H1 (cell line): Measurements from ENCODE around the gene ADM. TPM values are rescaled to one million over a fixed set of nuclear protein-coding genes. Genes with fewer than 3 reads are reported as not detected.

ENCODE experiments used
- ASH2L ChIP-seq: fragments of 200-600, 300-600 bp; sonication (generic); IDR thresholded peaks from one replicate; pipeline ENCODE4 v1.7.1; 2017; ENCODE audit warnings: low read length
- CBX8 ChIP-seq: fragments of 300-800, 300-1000 bp; sonication (generic); IDR thresholded peaks from 2 replicates; pipeline ENCODE4 v1.7.1; 2016; ENCODE audit warnings: low read depth, low read length, borderline replicate concordance
- CHD1 ChIP-seq: IDR thresholded peaks from 2 replicates; pipeline ENCODE4 v1.6.1; 2012; ENCODE audit warnings: low read depth, low read length, improper control_type of control experiment
- GABPA ChIP-seq: IDR thresholded peaks from 2 replicates; pipeline ENCODE4 v1.6.1; 2011; ENCODE audit warnings: mild to moderate bottlenecking, low read length, moderate library complexity, borderline replicate concordance; ENCODE audit not compliant: insufficient read depth
- GTF2F1 ChIP-seq: IDR thresholded peaks from 2 replicates; pipeline ENCODE4 v1.6.1; 2012; ENCODE audit warnings: low read depth, low read length, improper control_type of control experiment, borderline replicate concordance
- JUN ChIP-seq: IDR thresholded peaks from 2 replicates; pipeline ENCODE4 v1.6.1; 2011; ENCODE audit warnings: low read depth, mild to moderate bottlenecking, improper control_type of control experiment, low read length
- KDM5A ChIP-seq: fragments of 200-600 bp; IDR thresholded peaks from 2 replicates; pipeline ENCODE4 v1.7.1; 2012; ENCODE audit warnings: mild to moderate bottlenecking, low read length, inconsistent platforms, mixed read lengths
- POLR2A ChIP-seq, 2 experiments: IDR thresholded peaks; 1 replicate in 1 of 2; 2 replicates in 1 of 2; pipeline ENCODE4 v1.6.1; 2011; ENCODE audit warnings: low read depth in 2 of 2, low read length in 2 of 2, mild to moderate bottlenecking in 2 of 2; ENCODE audit errors: control extremely low read depth in 1 of 2
- SIX5 ChIP-seq: IDR thresholded peaks from 2 replicates; pipeline ENCODE4 v1.6.1; 2011; ENCODE audit warnings: mild to moderate bottlenecking, low read depth, low read length
- polyA plus RNA-seq, 7 experiments: library from polyadenylated mRNA; depleted of rRNA in 3 of 7; stranded (reverse) in 5 of 7; unstranded in 2 of 7; fragments of >200 nt in 5 of 7; fragments of 200-250 nt in 2 of 7; gene quantifications; 1 replicate in 5 of 7; 2 replicates in 1 of 7; 4 replicates in 1 of 7; pipeline versions ENCODE4 v1.2.1 to v1.2.3, GENCODE V29; 2011 to 2013; ENCODE audit warnings: missing spikeins in 2 of 7, mixed read lengths in 2 of 7
- total RNA-seq: library from RNA; stranded (reverse); fragmentation: NEBNext Ultra II Directional; extraction: Animal tissue kit (Norgen Biotek cat#: 25700); gene quantifications from 2 replicates; pipeline ENCODE4 v1.2.1, GENCODE V29; 2021
- TF ChIP-seq, protein P1 (sequence below): fragments of 300-600 bp; sonication (generic); IDR thresholded peaks from 2 replicates; pipeline ENCODE4 v1.7.1; 2012; ENCODE audit warnings: low read length, moderate library complexity, mild to moderate bottlenecking, inconsistent platforms; ENCODE audit not compliant: insufficient replicate concordance

ADM gene
- total and polyA plus RNA-seq, 2 of the 8 experiments (the other 6 are each of a cell fraction or from before 2014, with no cell fraction given) = 94.1 to 95.6 TPM

GRCh38 chr11:10305964-10306918 is 1.4 kb downstream of the ADM start (continued):
- TF ChIP-seq KDM5A (no peak), JUN (no peak), ASH2L (no peak), GABPA (no peak), CBX8 (no peak), GTF2F1 (no peak), POLR2A (IDR thresholded peaks at IDR 0.05; ENCODE audit: control extremely low read depth in 1 of 2, low read depth in 2 of 2, low read length in 2 of 2) (peak; percentile 59 to 69), CHD1 (0 out of 2 replicates have a peak, but pooled peaks have one; percentile 8), SIX5 (no peak)
- TF ChIP-seq, protein P1, sequence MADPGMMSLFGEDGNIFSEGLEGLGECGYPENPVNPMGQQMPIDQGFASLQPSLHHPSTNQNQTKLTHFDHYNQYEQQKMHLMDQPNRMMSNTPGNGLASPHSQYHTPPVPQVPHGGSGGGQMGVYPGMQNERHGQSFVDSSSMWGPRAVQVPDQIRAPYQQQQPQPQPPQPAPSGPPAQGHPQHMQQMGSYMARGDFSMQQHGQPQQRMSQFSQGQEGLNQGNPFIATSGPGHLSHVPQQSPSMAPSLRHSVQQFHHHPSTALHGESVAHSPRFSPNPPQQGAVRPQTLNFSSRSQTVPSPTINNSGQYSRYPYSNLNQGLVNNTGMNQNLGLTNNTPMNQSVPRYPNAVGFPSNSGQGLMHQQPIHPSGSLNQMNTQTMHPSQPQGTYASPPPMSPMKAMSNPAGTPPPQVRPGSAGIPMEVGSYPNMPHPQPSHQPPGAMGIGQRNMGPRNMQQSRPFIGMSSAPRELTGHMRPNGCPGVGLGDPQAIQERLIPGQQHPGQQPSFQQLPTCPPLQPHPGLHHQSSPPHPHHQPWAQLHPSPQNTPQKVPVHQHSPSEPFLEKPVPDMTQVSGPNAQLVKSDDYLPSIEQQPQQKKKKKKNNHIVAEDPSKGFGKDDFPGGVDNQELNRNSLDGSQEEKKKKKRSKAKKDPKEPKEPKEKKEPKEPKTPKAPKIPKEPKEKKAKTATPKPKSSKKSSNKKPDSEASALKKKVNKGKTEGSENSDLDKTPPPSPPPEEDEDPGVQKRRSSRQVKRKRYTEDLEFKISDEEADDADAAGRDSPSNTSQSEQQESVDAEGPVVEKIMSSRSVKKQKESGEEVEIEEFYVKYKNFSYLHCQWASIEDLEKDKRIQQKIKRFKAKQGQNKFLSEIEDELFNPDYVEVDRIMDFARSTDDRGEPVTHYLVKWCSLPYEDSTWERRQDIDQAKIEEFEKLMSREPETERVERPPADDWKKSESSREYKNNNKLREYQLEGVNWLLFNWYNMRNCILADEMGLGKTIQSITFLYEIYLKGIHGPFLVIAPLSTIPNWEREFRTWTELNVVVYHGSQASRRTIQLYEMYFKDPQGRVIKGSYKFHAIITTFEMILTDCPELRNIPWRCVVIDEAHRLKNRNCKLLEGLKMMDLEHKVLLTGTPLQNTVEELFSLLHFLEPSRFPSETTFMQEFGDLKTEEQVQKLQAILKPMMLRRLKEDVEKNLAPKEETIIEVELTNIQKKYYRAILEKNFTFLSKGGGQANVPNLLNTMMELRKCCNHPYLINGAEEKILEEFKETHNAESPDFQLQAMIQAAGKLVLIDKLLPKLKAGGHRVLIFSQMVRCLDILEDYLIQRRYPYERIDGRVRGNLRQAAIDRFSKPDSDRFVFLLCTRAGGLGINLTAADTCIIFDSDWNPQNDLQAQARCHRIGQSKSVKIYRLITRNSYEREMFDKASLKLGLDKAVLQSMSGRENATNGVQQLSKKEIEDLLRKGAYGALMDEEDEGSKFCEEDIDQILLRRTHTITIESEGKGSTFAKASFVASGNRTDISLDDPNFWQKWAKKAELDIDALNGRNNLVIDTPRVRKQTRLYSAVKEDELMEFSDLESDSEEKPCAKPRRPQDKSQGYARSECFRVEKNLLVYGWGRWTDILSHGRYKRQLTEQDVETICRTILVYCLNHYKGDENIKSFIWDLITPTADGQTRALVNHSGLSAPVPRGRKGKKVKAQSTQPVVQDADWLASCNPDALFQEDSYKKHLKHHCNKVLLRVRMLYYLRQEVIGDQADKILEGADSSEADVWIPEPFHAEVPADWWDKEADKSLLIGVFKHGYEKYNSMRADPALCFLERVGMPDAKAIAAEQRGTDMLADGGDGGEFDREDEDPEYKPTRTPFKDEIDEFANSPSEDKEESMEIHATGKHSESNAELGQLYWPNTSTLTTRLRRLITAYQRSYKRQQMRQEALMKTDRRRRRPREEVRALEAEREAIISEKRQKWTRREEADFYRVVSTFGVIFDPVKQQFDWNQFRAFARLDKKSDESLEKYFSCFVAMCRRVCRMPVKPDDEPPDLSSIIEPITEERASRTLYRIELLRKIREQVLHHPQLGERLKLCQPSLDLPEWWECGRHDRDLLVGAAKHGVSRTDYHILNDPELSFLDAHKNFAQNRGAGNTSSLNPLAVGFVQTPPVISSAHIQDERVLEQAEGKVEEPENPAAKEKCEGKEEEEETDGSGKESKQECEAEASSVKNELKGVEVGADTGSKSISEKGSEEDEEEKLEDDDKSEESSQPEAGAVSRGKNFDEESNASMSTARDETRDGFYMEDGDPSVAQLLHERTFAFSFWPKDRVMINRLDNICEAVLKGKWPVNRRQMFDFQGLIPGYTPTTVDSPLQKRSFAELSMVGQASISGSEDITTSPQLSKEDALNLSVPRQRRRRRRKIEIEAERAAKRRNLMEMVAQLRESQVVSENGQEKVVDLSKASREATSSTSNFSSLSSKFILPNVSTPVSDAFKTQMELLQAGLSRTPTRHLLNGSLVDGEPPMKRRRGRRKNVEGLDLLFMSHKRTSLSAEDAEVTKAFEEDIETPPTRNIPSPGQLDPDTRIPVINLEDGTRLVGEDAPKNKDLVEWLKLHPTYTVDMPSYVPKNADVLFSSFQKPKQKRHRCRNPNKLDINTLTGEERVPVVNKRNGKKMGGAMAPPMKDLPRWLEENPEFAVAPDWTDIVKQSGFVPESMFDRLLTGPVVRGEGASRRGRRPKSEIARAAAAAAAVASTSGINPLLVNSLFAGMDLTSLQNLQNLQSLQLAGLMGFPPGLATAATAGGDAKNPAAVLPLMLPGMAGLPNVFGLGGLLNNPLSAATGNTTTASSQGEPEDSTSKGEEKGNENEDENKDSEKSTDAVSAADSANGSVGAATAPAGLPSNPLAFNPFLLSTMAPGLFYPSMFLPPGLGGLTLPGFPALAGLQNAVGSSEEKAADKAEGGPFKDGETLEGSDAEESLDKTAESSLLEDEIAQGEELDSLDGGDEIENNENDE = no peak
